SK-MEL-5 (cell line): ENCODE results near the gene CD93. TPM values are rescaled to one million over a fixed set of nuclear protein-coding genes. Genes with fewer than 3 reads are reported as not detected.

Experiments used
- DNase-seq: peaks from one replicate; pipeline ENCODE4 v3.0.0-alpha.2; 2016; ENCODE audit warnings: low read depth, low spot score
- in situ Hi-C: cut with HindIII; loops from 2 replicates; pipeline ENCODE4 v1.10.0; 2016; ENCODE audit warnings: low sequenced_read_pairs, high pct_unique_total_duplicates, low pct_unique_long_range_greater_than_20kb
- total RNA-seq: library from RNA; depleted of rRNA; stranded (reverse); fragments of >200 nt; shearing (Covaris generic); gene quantifications from 2 replicates; pipeline ENCODE4 v1.2.3, GENCODE V29; 2014

The CD93 gene
- total RNA-seq, 1 experiment from 2014 or later, result not detected

DNA sequence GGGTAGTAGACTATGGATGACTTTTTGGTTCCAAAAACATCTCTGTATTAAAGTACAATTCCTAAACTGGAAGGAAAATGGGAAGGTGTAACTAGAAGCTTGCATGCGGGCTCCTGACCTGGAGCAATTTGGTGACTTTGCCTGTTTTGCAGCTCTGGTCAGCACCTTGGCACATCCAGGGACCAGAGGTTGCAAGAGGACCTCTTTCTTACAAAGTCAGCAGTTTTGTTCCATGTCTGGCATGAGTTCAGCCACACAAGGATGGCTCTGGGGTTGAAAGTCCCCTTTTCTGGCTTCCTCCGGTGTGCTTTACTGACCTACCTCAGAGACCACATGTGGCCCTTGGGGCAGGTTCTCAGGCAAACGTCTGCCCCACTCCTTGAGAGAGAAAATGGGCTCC, 22.7 kb upstream of the CD93 start:
- no peak for DNase-seq
- in situ Hi-C loops, result no loop called here

DNA sequence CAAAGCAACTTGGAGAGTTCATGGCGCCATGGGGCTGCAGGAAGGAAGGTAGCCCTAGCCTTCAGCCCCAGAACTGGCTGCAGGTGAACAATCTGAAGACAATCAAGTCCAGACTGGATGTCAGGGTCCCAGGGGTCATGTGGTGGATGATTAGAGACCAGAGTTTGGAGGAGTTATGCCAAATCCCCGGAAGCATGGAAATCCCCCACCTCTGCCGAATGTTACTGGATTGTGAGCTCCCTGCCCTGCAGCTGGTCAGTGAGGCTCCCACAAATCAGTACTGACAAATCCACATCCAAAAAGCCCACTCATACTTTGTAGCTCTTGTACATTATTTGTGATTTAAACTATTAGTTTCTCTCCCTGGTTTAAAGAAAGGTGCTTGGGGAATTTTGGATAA, 21.3 kb upstream of the CD93 start:
- in situ Hi-C loops, result no loop called here

DNA sequence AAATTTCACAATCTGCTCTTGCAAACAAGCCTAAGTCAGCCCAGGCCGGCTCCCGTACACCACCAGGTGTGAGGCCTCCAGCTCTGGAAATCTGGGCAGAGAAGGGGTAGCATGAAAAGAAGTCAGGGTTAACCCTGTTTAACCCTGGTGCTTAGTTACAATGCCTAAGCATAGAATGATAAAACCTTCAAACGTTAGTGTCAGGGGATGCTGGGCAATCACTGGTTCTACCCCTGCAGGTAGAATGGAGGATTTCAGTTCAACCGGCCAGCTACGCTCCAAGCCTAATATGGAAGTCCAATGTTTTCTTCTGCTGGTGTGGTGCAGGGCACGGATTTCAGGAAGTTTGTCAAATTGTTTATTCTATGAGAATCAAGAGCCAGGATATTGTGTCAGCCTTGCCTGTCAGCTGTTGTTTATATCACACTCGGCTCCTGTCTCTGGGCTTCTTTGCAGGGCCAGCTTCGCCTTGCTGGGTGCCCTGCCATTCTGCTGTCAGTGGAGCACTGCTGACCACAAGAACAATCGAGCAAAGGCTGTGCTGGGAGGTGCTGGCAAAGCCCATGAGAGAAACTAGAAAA, 20.2 kb upstream of the CD93 start:
- DNase-seq, result no peak
- in situ Hi-C loops, result no loop called here

More for the DNA sequence above, 21.3 kb upstream of the CD93 start:
- DNase-seq, result no peak

- in situ Hi-C loops, result no loop called here
- DNase-seq, result no peak
Observed at GRCh38 chr20:23105193-23105592, 19.1 kb upstream of the CD93 start.

DNA sequence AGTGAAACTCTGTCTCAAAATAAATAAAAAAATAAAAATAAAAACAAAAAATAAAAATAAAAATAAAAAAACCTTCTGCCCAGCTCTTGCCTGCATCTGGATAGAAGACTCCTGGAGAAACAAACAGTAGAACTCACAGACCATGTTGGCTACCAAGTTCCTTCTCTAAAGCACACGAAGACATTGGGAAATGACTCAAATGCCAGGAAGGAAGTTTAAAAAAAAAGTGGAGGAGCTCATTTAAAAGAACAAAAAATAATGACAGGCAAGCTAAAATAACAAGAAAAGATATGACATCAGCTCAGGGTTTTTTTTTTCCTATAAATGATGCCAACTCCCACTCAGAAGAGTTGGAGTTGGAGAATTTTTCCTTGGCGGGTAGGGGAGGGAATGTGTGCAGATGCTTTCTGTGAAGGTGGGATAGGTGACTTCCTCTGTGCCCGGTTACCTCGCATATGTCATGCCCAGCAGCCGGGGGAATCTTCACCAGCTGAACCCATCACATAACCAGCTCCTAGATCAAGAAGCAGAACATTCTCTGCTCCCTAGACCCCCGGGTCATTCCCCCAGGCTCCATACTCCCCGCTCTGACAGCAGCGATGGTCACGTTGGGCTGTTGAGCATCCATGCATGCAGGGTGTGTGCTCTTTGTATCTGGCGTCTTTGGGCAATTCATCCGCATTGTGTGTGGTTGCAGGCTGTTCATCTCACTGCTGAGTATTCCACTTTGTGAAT, 17.3 kb upstream of the CD93 start:
- in situ Hi-C loops, result no loop called here
- DNase-seq, result no peak

GRCh38 chr20:23101696-23102406, 15.7 kb upstream of the CD93 start:
- in situ Hi-C loops, result no loop called here

GRCh38 chr20:23100720-23101107, 14.6 kb upstream of the CD93 start:
- in situ Hi-C loops, result no loop called here
- no peak for DNase-seq

More at GRCh38 chr20:23101696-23102406, 15.7 kb upstream of the CD93 start:
- no peak for DNase-seq

DNA sequence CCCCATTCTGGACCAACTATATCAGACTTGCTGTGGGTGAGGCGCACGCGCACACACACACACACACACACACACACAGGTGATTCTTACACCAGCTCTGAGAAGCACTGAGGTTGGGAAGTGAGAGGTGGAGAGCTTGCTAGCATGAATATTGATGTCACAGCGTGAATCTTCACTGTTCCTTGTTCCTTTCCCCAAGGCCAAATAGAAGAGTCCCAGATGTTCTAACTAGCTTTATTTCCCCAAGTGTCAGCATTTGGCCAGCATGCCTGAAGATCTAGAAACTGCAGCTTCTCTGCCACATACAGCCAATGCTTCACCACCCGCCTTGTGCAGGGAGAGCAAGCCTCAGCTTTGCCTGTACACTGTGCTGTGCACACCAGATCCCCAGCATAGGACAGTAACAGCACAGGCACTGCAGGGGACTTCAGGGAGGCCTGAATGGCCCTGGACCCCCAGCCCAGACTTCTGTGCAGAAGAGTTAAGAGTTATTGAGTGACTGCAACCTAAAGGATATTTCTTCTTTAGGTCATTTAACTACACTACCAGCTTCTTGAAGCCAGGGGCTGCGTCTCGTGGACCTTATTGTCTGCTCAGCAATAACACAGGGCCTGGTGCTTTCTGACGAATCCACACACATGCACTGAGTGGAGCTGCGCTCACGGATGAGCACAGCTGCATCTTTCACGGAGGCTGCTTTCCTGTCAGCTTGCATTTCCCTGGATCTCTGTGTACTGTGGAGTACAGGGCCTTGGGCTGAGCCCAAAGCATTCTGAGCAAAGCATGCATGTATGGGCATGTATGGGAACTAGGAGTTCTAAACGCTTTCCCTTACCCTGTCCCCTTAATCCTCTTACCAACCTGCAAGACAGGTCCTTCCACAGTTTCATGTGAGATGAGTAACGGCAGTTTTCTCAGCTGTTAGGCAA, 13.9 kb upstream of the CD93 start:
- in situ Hi-C loops, result no loop called here
- DNase-seq, result no peak

DNA sequence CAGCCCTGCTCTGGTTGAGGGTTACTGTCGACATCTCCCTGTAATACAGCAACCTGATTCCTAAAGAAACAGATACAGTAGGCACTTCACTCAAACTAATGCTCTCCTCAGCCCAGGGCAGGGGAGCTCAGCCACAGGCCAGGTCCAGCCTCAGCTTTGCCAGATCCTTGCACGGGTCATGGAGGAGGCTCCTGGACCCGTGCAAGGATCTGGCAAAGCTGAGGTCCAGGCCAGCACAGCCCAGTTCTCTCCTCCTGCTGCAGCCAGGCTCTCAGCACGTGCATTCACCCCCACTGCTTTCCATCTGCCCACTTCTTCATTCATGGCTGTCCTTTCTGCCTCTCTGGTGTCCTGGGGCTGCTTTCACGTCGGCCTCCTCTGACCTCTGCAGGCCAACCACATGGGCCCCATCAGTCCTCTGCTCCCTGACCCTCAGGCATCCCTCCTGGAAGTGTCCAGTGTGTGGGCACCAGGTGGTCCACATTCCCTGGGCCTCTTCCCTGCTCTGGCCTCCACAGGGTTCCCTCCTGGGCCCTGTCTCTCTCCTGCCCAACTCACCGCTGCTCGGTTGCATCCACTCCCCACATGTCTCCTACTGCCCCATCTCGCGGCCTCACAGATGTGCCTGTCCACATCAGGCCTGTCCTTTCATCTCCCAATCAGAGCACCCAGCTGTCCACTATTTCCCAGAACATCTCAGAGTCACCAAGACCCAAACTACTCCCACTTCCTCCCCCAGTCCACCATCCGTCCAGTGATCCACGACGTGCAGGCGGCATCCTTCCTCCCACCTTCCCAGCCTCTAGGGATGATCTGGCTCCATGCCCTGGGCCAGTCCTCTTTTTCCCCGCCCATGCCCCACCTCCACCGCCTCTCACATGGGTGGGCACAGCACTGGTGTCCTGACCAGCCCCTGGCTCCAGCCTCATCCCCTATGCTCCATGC, 11.8 kb upstream of the CD93 start:
- in situ Hi-C loops, result no loop called here
- no peak for DNase-seq

DNA sequence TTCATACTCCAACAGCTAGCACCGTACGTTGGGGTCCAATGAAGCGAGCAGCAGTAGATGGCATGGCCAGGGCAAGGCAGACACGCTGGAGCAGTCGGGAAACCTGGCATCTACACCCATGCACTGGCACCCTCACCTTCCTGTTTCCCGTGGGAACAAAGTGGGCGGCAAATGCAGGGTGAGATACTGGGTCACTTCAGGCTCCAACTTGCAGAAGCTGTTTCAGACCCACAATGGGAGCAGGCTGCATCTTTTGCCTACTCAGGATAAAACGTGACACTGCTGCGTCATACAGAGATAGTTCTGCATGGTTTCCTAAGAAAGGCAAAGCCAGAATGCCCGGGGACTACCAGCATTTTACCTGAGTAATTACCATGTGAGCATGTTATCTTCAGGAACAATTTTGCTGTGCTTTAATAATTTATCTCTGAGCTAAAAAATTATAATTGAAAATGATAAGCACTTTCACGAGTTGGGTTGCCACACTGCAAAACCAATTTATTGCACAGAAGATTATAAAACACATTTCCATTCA, 10.9 kb upstream of the CD93 start:
- in situ Hi-C loops, result no loop called here
- DNase-seq, result no peak

- DNase-seq, result no peak
- in situ Hi-C loops, result no loop called here
Observed at GRCh38 chr20:23096097-23096496, 10.0 kb upstream of the CD93 start.

- DNase-seq, result no peak
- in situ Hi-C loops, result no loop called here
Observed at GRCh38 chr20:23095499-23095898, 9.4 kb upstream of the CD93 start.

GRCh38 chr20:23094927-23095326, 8.8 kb upstream of the CD93 start:
- DNase-seq, result no peak
- in situ Hi-C loops, result no loop called here

DNA sequence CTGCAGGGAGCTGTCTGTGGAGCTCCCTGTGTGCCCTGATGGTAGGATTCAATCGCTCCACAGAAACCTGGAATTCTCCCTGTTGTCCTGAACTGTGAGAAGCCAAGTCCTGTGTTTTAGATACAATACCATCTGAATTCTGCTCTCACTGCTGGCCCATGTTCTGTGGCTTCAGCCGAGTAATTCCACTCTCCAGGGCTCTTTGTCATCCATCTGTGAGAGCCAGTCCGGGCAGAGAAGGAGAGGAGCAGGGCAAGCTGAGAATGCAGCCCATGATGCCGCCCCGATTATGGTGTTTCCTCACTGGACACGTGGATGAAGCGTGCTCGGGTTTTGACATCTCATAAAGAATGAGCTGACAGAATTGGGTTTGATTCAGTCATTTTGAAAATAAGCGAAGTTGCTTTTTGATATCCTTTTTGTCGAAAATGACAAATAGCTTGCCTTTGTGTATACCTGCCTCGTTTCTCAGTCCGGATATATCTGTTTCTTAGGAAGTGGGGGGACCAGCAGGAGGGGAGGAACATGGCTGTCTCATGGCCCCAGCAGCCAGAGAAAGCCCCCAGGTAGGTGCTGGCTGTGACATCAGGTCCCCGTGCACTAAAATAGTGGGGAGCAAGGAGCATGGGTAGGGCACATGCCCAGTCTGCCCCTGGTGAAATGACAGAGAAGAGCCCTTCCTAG, 8.2 kb upstream of the CD93 start:
- DNase-seq, result no peak
- in situ Hi-C loops, result no loop called here

DNA sequence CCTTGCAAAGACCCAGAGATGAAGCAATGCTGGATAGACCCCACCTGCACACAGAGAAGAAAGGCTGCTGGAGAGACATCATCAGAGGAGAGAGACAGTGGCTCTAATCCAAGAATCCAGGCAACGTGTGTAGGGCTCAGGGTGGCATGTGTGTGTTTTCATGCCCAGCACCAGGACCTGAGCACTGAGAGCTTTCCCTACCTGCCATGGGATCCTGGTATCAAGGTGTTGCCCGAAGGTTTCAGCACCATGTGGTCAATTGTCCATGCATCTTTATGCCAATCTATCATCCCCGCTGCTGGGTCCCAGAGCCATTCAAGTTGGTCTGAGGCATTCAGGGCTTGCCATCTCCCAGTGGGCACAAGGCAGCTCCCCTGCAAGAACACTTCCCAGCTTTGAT, 7.5 kb upstream of the CD93 start:
- no peak for DNase-seq
- in situ Hi-C loops, result no loop called here

DNA sequence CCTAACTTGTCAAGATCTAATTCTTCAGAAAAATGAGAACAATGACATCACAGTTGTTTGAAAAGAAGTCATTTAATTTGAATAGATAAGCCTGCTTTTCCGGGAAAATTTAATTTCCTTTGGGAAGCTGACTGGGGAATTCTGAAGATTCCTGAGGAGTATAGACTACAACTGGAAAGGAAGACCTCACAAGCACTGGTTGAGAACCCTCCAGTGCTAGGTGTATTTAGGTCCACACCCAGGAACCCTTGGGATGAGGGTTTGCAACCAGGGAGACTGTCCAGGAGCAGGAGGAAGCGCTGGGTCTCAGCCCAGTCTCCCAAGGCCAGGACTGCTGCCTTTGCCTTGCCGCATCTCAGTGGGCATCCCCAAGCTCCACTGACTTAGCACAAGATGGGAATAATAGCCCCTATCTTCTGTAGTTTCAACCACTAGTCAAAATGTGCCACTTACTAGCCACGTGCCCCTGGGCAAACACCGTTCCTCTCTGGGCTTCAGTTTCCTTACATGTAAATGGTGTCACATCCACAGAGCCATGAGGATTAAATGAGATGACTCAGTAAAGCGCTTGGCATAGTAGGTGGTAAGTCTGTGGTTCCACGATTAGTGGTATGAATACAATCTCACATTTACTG, 6.9 kb upstream of the CD93 start:
- in situ Hi-C loops, result no loop called here
- DNase-seq, result no peak
